K562 (cell line): ENCODE results near the gene LRP1B. TPM values are rescaled to one million over a fixed set of nuclear protein-coding genes. Genes with fewer than 3 reads are reported as not detected.

Source experiments
- ATAC-seq: fragments of 200-7000 bp; cut with Tn5 transposase; 3 replicates; pipeline ENCODE4 v1.9.1; 2020; ENCODE audit warnings: moderate library complexity
- BruUV-seq: library from RNA; stranded (reverse); fragments of 400-500 nt; replicated peaks from 2 replicates; lab custom pipeline; 2021; lab: Mats Ljungman, UMichigan
- CTCF ChIA-PET: fragments of 300-600 bp; formaldehyde crosslinking; extraction: SDS; loops from one replicate; lab custom pipeline; 2021; ENCODE audit warnings: low intra/inter-chr PET ratio; lab: Yijun Ruan, JAX
- POLR2A ChIA-PET: fragments of 300-600, 350-650 bp; sonication (Branson Sonifier 250); formaldehyde crosslinking; extraction: SDS; loops from one replicate; lab custom pipeline; 2021; ENCODE audit warnings: antibody characterized with exemption, inconsistent platforms; lab: Yijun Ruan, JAX
- DNase-seq, 4 experiments: peaks; one replicate each; pipeline versions ENCODE4 v3.0.0 to v3.0.0-alpha.2; 2011 to 2018; ENCODE audit warnings: low spot score in 3 of 4, mixed read lengths in 3 of 4; ENCODE audit errors: extremely low read depth in 1 of 4
- FAIRE-seq: peaks from 2 replicates; lab custom pipeline; 2011; peaks lifted over from hg19 to GRCh38; lab: Jason Lieb, UNC
- H2AFZ ChIP-seq: 2 replicates; pipeline ENCODE4 v1.6.0; 2011; ENCODE audit warnings: low read depth, low read length, control low read depth, inconsistent platforms
- H3K27ac ChIP-seq: fragments of 200-600 bp; 3 replicates; pipeline ENCODE4 v1.8.0; 2011; ENCODE audit warnings: low read depth, mild to moderate bottlenecking, control low read depth, inconsistent platforms, low read length, moderate library complexity, mixed read lengths; ENCODE audit errors: extremely low read depth
- H3K27me3 ChIP-seq, 2 experiments: fragments of 300-600 bp in 1 of 2; 2 replicates in 1 of 2; 3 replicates in 1 of 2; pipeline versions ENCODE4 v1.6.0 to v1.8.0; 2011; ENCODE audit warnings: inconsistent platforms in 2 of 2, low read length in 2 of 2, mild to moderate bottlenecking in 1 of 2, mixed read lengths in 1 of 2, moderate library complexity in 1 of 2; ENCODE audit not compliant: control insufficient read depth in 2 of 2, insufficient read depth in 2 of 2
- H3K36me3 ChIP-seq: fragments of 300-600 bp; 3 replicates; pipeline ENCODE4 v1.8.0; 2011; ENCODE audit warnings: mild to moderate bottlenecking, low read length, inconsistent platforms; ENCODE audit not compliant: control insufficient read depth, insufficient read depth
- H3K4me1 ChIP-seq, 2 experiments: fragments of 200-600 bp in 1 of 2; replicated peaks in 1 of 2; 2 replicates in 1 of 2; 3 replicates in 1 of 2; pipeline versions ENCODE4 v1.5.1 to v1.8.0; 2011; ENCODE audit warnings: inconsistent platforms in 2 of 2, low read length in 2 of 2, mild to moderate bottlenecking in 1 of 2, mixed read lengths in 1 of 2, moderate library complexity in 1 of 2; ENCODE audit not compliant: control insufficient read depth in 2 of 2, insufficient read depth in 2 of 2
- H3K4me2 ChIP-seq: 2 replicates; pipeline ENCODE4 v1.6.1; 2011; ENCODE audit warnings: low read length, control low read depth, inconsistent platforms, mixed read lengths; ENCODE audit not compliant: insufficient read depth
- H3K4me3 ChIP-seq: fragments of 200-600 bp; sonication (generic), shearing (Covaris generic); 2 replicates; pipeline ENCODE4 v1.5.1; 2016; ENCODE audit warnings: control low read depth, inconsistent platforms
- H3K79me2 ChIP-seq: fragments of 200-600 bp; 3 replicates; pipeline ENCODE4 v1.8.0; 2011; ENCODE audit warnings: low read length, inconsistent platforms; ENCODE audit not compliant: control insufficient read depth, insufficient read depth
- H3K9ac ChIP-seq, 2 experiments: 2 replicates each; pipeline versions ENCODE4 v1.6.0 to v1.6.1; 2011; ENCODE audit warnings: low read depth in 2 of 2, low read length in 2 of 2, control low read depth in 1 of 2, inconsistent platforms in 1 of 2, mild to moderate bottlenecking in 1 of 2, mixed read lengths in 1 of 2; ENCODE audit not compliant: insufficient read depth in 1 of 2
- H3K9me1 ChIP-seq: one replicate; pipeline ENCODE4 v1.6.0; 2011; ENCODE audit warnings: inconsistent platforms, mild to moderate bottlenecking, low read length, moderate library complexity; ENCODE audit not compliant: control insufficient read depth, insufficient read depth
- H3K9me3 ChIP-seq: replicated peaks from 2 replicates; pipeline ENCODE4 v1.5.1; 2011; ENCODE audit warnings: low read depth, low read length, inconsistent platforms; ENCODE audit not compliant: control insufficient read depth, insufficient read depth
- H4K20me1 ChIP-seq: replicated peaks from 2 replicates; pipeline ENCODE4 v1.6.1; 2011; ENCODE audit warnings: low read length, inconsistent platforms, mixed read lengths; ENCODE audit not compliant: control insufficient read depth, insufficient read depth
- BRF1 ChIP-seq: IDR thresholded peaks from 3 replicates; pipeline ENCODE4 v1.6.1; 2011; ENCODE audit warnings: borderline replicate concordance, mild to moderate bottlenecking; ENCODE audit not compliant: insufficient read length; ENCODE audit errors: extremely low read depth
- E2F8 ChIP-seq: fragments of 450-650 bp; IDR thresholded peaks from 2 replicates; pipeline ENCODE4 v1.7.1; 2018; ENCODE audit warnings: mild to moderate bottlenecking, low read depth; ENCODE audit not compliant: partially characterized antibody
- ERF ChIP-seq: fragments of 450-650 bp; formaldehyde crosslinking; IDR thresholded peaks from 2 replicates; pipeline ENCODE4 v1.4.0; 2020; ENCODE audit warnings: mild to moderate bottlenecking, mixed read lengths
- FUS ChIP-seq: fragments of 200-400 bp; formaldehyde crosslinking; optimal IDR thresholded peaks from 2 replicates; pipeline ENCODE3; 2017; ENCODE audit warnings: low read depth, low read length
- GABPB2 ChIP-seq: fragments of 250-450 bp; sonication (Bioruptor Pico); conservative IDR thresholded peaks from 2 replicates; pipeline ENCODE4 v1.5.1; 2021; ENCODE audit warnings: mild to moderate bottlenecking
- MCM2 ChIP-seq: fragments of 450-650 bp; IDR thresholded peaks from 2 replicates; pipeline ENCODE4 v1.6.1; 2017; ENCODE audit warnings: low read depth, mild to moderate bottlenecking
- PTTG1 ChIP-seq: fragments of 450-650 bp; IDR thresholded peaks from 2 replicates; pipeline ENCODE4 v1.6.1; 2016; ENCODE audit warnings: low read depth, mild to moderate bottlenecking, missing genetic modification characterization, missing compliant biosample characterization
- RNF219 ChIP-seq: fragments of 250-450 bp; sonication (Bioruptor Pico); IDR thresholded peaks from 2 replicates; pipeline ENCODE4 v1.5.0; 2022; ENCODE audit warnings: mild to moderate bottlenecking
- ZNF282 ChIP-seq: sonication (generic); formaldehyde crosslinking; IDR thresholded peaks from 2 replicates; pipeline ENCODE4 v1.8.1; 2023; ENCODE audit warnings: missing genetic modification reagents
- ZNF699 ChIP-seq: fragments of 250-450 bp; sonication (Bioruptor Pico); IDR thresholded peaks from 2 replicates; pipeline ENCODE4 v1.8.0; 2021; ENCODE audit warnings: mild to moderate bottlenecking, moderate library complexity; ENCODE audit not compliant: insufficient replicate concordance
- ZSCAN32 ChIP-seq: fragments of 450-650 bp; formaldehyde crosslinking; IDR thresholded peaks from 2 replicates; pipeline ENCODE4 v1.4.0; 2020; ENCODE audit warnings: mild to moderate bottlenecking, moderate library complexity
- WGBS: fragments of 100-300 bp; shearing (Covaris generic); methylation state at CpG from one replicate; pipeline ENCODE4 v1.1.6; 2016; ENCODE audit warnings: low coverage, mixed read lengths; ENCODE audit not compliant: insufficient coverage; ENCODE audit errors: missing lambda C conversion rate; 5-methylcytosine and 5-hydroxymethylcytosine counted together
- in situ Hi-C: fragments of 300-500 bp; cut with MboI; formaldehyde crosslinking; loops from 4 replicates; pipeline ENCODE4 v1.15.0; 2018; ENCODE audit warnings: inconsistent platforms, mixed read lengths
- intact Hi-C: fragments of 100-400 bp; cut with micrococcal nuclease; formaldehyde crosslinking; loops from 2 replicates; pipeline ENCODE4 v1.14.2; 2022
- polyA plus RNA-seq, 8 experiments: library from polyadenylated mRNA; depleted of rRNA in 4 of 8; stranded (reverse) in 5 of 8; unstranded in 3 of 8; fragments of >200 nt; fragmentation: Nextera tagmentation in 2 of 8; fragmentation: Illumina TruSeq in 1 of 8; extraction: Ambion mirVana in 2 of 8; extraction: Trizol in 1 of 8; gene quantifications; 2 replicates each; pipeline versions ENCODE4 v1.2.1 to v1.2.3, GENCODE V29; 2011 to 2014; ENCODE audit warnings: inconsistent platforms in 1 of 8, missing spikeins in 1 of 8
- total RNA-seq, 7 experiments: library from RNA; depleted of rRNA in 6 of 7; stranded (reverse); fragments of >200 nt in 6 of 7; fragmentation: Illumina TruSeq in 2 of 7; extraction: Trizol in 2 of 7; gene quantifications; 2 replicates each; pipeline versions ENCODE4 v1.2.1 to v1.2.3, GENCODE V29; 2011 to 2021; ENCODE audit warnings: low replicate concordance in 1 of 7

Gene LRP1B
- total and polyA plus RNA-seq, 9 of the 15 experiments (the other 6 are each of a cell fraction or from before 2014, with no cell fraction given), result not detected

- Histone ChIP-seq H3K27ac (no peak overlapping the region), H3K9ac (no peak overlapping the region), H3K4me3 (no peak overlapping the region), H3K4me1 (no peaks in the 10 kb centered on the region), H3K9me3 (peaks cover 2% of the 10 kb centered on the region; the same call in 1 of the 2 replicates), H3K79me2 (no peaks in the 10 kb centered on the region), H2AFZ (no peak overlapping the region), H3K27me3 (no peaks in the 10 kb centered on the region), H4K20me1 (no peaks in the 10 kb centered on the region), H3K4me2 (no peak overlapping the region), H3K36me3 (no peaks in the 10 kb centered on the region), H3K9me1 (no peaks in the 10 kb centered on the region)
- intact Hi-C loops, result no loop called here
- FAIRE-seq, result no peak
- DNase-seq, result no peak
- 0% methylated on average over 2 of the region's 2 CpGs for WGBS
- ChIA-PET POLR2A (no interaction called here), CTCF (no interaction called here)
- no peak for ATAC-seq
- no peak for TF ChIP-seq MCM2
- TF ChIP-seq E2F8, result no peak
- no peak for TF ChIP-seq ZNF699 (CRISPR knock-in tag)
- no peak for TF ChIP-seq ZSCAN32 (CRISPR knock-in tag)
- no peak for TF ChIP-seq GABPB2 (CRISPR knock-in tag)
- no peak for TF ChIP-seq ERF (CRISPR knock-in tag)
- TF ChIP-seq FUS, result no peak
- TF ChIP-seq ZNF282 (CRISPR knock-in tag), result no peak
- TF ChIP-seq RNF219 (CRISPR knock-in tag), result no peak
- no peak for TF ChIP-seq PTTG1 (tag)
- TF ChIP-seq BRF1, result no peak
- BruUV-seq, result no TSS peak
- in situ Hi-C loops, result no loop called here
These were observed 432.3 kb downstream of the LRP1B start for GRCh38 chr2:141698500-141698899.
